Measurements from ENCODE around the gene SIRPB2. TPM values are rescaled to one million over a fixed set of nuclear protein-coding genes. Genes with fewer than 3 reads are reported as not detected.

Gene SIRPB2
- total and polyA plus RNA-seq, 10 of the 15 experiments (the other 5 are each of a cell fraction or from before 2014, with no cell fraction given), result not detected

DNA sequence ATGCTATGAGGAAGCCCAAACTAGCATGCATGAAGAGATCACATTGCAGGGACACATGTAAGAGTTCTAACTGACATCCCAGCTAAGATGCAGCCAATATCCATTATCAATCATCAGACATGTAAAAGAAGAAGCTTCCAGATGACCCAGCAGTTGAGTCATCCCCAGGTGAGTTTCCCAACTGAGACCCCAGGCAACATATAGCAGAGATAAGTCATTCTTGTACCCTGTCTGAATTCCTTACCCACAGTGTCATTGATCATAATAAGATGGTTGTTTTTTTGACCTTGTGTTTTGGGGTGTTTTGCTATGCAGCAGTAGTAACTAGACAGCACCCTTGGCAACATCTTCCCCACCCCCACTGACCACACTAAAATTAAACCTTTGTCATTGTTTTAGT lies 47.4 kb upstream of the SIRPB2 start (continued):
- TF ChIP-seq ZSCAN29 (IDR thresholded peaks at IDR 0.05), result no peak
- TF ChIP-seq IRF4 (IDR thresholded peaks at IDR 0.05; ENCODE audit: low read depth, low read length), result no peak
- TF ChIP-seq, protein P1, sequence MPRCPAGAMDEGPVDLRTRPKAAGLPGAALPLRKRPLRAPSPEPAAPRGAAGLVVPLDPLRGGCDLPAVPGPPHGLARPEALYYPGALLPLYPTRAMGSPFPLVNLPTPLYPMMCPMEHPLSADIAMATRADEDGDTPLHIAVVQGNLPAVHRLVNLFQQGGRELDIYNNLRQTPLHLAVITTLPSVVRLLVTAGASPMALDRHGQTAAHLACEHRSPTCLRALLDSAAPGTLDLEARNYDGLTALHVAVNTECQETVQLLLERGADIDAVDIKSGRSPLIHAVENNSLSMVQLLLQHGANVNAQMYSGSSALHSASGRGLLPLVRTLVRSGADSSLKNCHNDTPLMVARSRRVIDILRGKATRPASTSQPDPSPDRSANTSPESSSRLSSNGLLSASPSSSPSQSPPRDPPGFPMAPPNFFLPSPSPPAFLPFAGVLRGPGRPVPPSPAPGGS (IDR thresholded peaks at IDR 0.05; ENCODE audit: borderline replicate concordance, insufficient read depth, low read depth, low read length, poor library complexity, severe bottlenecking), result no peak
- no peak for TF ChIP-seq BHLHE40 (IDR thresholded peaks at IDR 0.05; ENCODE audit: borderline replicate concordance in 1 of 2, low read depth in 2 of 2, low read length in 1 of 2)

DNA sequence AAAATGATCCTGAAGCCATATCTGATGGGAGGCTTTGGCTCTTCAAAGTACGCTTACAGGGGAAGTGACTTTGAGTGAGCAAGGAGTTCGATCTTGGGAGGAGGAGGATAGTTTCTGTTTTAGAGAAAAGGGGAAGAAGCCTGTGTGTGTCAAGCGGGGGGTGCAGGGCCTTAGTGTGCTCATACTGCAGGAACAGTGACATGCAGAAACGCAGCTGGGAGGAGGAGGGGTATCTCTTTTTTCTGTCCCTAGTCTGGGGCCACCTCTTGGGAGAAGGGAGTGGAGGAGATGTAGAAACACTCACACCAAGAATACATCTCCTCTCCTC lies 46.5 kb upstream of the SIRPB2 start:
- H3K9ac ChIP-seq (ENCODE audit: control insufficient read depth, insufficient read depth, low read length), result peak overlapping the region; percentile 12; the same call in 1 of the 2 replicates
- no peak for FAIRE-seq
- peaks cover 38% of the 10 kb centered on the region for H3K4me1 ChIP-seq (ENCODE audit: control insufficient read depth, insufficient read depth, low read length)
- H2AFZ ChIP-seq (ENCODE audit: control insufficient read depth, low read depth, low read length), result no peak overlapping the region
- H3K4me2 ChIP-seq (ENCODE audit: control insufficient read depth, insufficient read depth), result peak overlapping the region; percentile 19
- peak overlapping the region; percentile 32; the same call in 1 of the 2 replicates for H3K4me3 ChIP-seq
- in situ Hi-C loops (cut with MboI) (no loop called here), intact Hi-C loops (cut with micrococcal nuclease; ENCODE audit: unreplicated experiment) (loop anchor here (2.0 kb wide), 1 partner anchor 197 kb away; no protein-coding TSS in a partner anchor)
- CTCF ChIA-PET, result interaction anchor here (0.7 to 2.0 kb wide), 6 partner anchors 16 to 227 kb away, joined by 3 to 7 read pairs (median 4); no protein-coding TSS in a partner anchor
- 0% methylated on average over 4 of the region's 4 CpGs for WGBS (ENCODE audit: insufficient coverage, insufficient replicate concordance, low lambda C conversion rate, missing lambda C conversion rate)
- DNase-seq (ENCODE audit: low read depth, low spot score), result no peak
- no peaks in the 10 kb centered on the region for H3K79me2 ChIP-seq (ENCODE audit: control insufficient read depth, insufficient read depth, low read length)
- no TSS peak for BruUV-seq (replicated peaks)
- H3K27me3 ChIP-seq (replicated peaks in 1 of 2; ENCODE audit: control insufficient read depth in 2 of 2, insufficient read depth in 2 of 2, low read length in 1 of 2), result no peaks in the 10 kb centered on the region
- no peaks in the 10 kb centered on the region for H3K36me3 ChIP-seq (ENCODE audit: control insufficient read depth in 2 of 2, insufficient read depth in 2 of 2, low read length in 1 of 2)
- RAD21 ChIA-PET (ENCODE audit: unreplicated experiment), result interaction anchor here (0.6 to 1.5 kb wide), 10 partner anchors 10 to 1996 kb away, joined by 3 to 9 read pairs (median 3); no protein-coding TSS in a partner anchor
- ATAC-seq, result peak; percentile 71
- H3K27ac ChIP-seq (ENCODE audit: control insufficient read depth, insufficient read depth), result peak overlapping the region; percentile 36
- POLR2A ChIA-PET, result interaction anchor here (1.7 kb wide), 1 partner anchor 15 kb away, joined by 4 read pairs; no protein-coding TSS in a partner anchor
- no peaks in the 10 kb centered on the region for H3K9me3 ChIP-seq (replicated peaks; ENCODE audit: control insufficient read depth, insufficient read depth, low read length)
- SMC1A ChIA-PET (ENCODE audit: uncharacterized antibody, unreplicated experiment), result interaction anchor here (0.8 to 3.7 kb wide), 11 partner anchors 10 to 227 kb away, joined by 3 to 37 read pairs (median 5); no protein-coding TSS in a partner anchor
- no peaks in the 10 kb centered on the region for H4K20me1 ChIP-seq (ENCODE audit: control insufficient read depth, insufficient read depth)
- TF ChIP-seq ZZZ3 (IDR thresholded peaks at IDR 0.05; ENCODE audit: control insufficient read depth, insufficient read length, low read depth) (no peak), RAD21 (IDR thresholded peaks at IDR 0.05; ENCODE audit: insufficient read depth, low read depth, low read length) (no peak), CBFB (IDR thresholded peaks at IDR 0.05; ENCODE audit: low read depth) (no peak), TBL1XR1 (IDR thresholded peaks at IDR 0.05; ENCODE audit: low read depth, low read length) (no peak), HDAC2 (IDR thresholded peaks at IDR 0.05) (no peak), NR2C1 (IDR thresholded peaks at IDR 0.05) (no peak), ZNF217 (IDR thresholded peaks at IDR 0.05) (no peak), SUZ12 (IDR thresholded peaks at IDR 0.05; ENCODE audit: unreplicated experiment) (no peak), KLF5 (IDR thresholded peaks at IDR 0.05; ENCODE audit: partially characterized antibody) (no peak), JUNB (IDR thresholded peaks at IDR 0.05) (no peak), POLR2AphosphoS5 (IDR thresholded peaks at IDR 0.05; ENCODE audit: low read length) (no peak), SIN3A (IDR thresholded peaks at IDR 0.05; ENCODE audit: low read depth, low read length) (no peak)
- TF ChIP-seq, protein P2, sequence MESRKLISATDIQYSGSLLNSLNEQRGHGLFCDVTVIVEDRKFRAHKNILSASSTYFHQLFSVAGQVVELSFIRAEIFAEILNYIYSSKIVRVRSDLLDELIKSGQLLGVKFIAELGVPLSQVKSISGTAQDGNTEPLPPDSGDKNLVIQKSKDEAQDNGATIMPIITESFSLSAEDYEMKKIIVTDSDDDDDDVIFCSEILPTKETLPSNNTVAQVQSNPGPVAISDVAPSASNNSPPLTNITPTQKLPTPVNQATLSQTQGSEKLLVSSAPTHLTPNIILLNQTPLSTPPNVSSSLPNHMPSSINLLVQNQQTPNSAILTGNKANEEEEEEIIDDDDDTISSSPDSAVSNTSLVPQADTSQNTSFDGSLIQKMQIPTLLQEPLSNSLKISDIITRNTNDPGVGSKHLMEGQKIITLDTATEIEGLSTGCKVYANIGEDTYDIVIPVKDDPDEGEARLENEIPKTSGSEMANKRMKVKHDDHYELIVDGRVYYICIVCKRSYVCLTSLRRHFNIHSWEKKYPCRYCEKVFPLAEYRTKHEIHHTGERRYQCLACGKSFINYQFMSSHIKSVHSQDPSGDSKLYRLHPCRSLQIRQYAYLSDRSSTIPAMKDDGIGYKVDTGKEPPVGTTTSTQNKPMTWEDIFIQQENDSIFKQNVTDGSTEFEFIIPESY (IDR thresholded peaks at IDR 0.05), result no peak
- TF ChIP-seq, protein P3, sequence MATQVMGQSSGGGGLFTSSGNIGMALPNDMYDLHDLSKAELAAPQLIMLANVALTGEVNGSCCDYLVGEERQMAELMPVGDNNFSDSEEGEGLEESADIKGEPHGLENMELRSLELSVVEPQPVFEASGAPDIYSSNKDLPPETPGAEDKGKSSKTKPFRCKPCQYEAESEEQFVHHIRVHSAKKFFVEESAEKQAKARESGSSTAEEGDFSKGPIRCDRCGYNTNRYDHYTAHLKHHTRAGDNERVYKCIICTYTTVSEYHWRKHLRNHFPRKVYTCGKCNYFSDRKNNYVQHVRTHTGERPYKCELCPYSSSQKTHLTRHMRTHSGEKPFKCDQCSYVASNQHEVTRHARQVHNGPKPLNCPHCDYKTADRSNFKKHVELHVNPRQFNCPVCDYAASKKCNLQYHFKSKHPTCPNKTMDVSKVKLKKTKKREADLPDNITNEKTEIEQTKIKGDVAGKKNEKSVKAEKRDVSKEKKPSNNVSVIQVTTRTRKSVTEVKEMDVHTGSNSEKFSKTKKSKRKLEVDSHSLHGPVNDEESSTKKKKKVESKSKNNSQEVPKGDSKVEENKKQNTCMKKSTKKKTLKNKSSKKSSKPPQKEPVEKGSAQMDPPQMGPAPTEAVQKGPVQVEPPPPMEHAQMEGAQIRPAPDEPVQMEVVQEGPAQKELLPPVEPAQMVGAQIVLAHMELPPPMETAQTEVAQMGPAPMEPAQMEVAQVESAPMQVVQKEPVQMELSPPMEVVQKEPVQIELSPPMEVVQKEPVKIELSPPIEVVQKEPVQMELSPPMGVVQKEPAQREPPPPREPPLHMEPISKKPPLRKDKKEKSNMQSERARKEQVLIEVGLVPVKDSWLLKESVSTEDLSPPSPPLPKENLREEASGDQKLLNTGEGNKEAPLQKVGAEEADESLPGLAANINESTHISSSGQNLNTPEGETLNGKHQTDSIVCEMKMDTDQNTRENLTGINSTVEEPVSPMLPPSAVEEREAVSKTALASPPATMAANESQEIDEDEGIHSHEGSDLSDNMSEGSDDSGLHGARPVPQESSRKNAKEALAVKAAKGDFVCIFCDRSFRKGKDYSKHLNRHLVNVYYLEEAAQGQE (IDR thresholded peaks at IDR 0.05; ENCODE audit: low read depth, low read length), result no peak

Data from GM12878 (cell line).